Neural cell (in vitro differentiated cells): ENCODE results near the gene ADGRG6. TPM values are rescaled to one million over a fixed set of nuclear protein-coding genes. Genes with fewer than 3 reads are reported as not detected.

Source experiments
- H2AFZ ChIP-seq: fragments of 200-600, 300-800 bp; sonication (generic), shearing (Covaris generic); 2 replicates; pipeline ENCODE4 v1.6.0; 2014; ENCODE audit warnings: low read depth, mild to moderate bottlenecking, antibody characterized with exemption, low read length, moderate library complexity
- H3F3A ChIP-seq: fragments of 200-600 bp; shearing (Covaris generic); 2 replicates; pipeline ENCODE4 v1.6.1; 2016; ENCODE audit warnings: mild to moderate bottlenecking, moderate library complexity, mixed read lengths, antibody characterized with exemption, low read length; ENCODE audit not compliant: insufficient read depth, poor library complexity, severe bottlenecking
- H3K27ac ChIP-seq: fragments of 200-600, 300-800 bp; sonication (generic), shearing (Covaris generic); 2 replicates; pipeline ENCODE4 v1.5.1; 2014; ENCODE audit warnings: mild to moderate bottlenecking, low read length, moderate library complexity
- H3K27me3 ChIP-seq: fragments of 300-800, 200-600 bp; sonication (generic), shearing (Covaris generic); 2 replicates; pipeline ENCODE4 v1.6.0; 2014; ENCODE audit warnings: mild to moderate bottlenecking, low read depth, low read length, moderate library complexity; ENCODE audit not compliant: insufficient read depth
- H3K36me3 ChIP-seq: fragments of 300-800, 200-600 bp; sonication (generic), shearing (Covaris generic); 2 replicates; pipeline ENCODE4 v1.5.1; 2014; ENCODE audit warnings: mild to moderate bottlenecking, antibody characterized with exemption, low read length, moderate library complexity; ENCODE audit not compliant: insufficient read depth
- H3K4me2 ChIP-seq: fragments of 300-800, 200-600 bp; sonication (generic), shearing (Covaris generic); 2 replicates; pipeline ENCODE4 v1.6.0; 2014; ENCODE audit warnings: mild to moderate bottlenecking, low read length
- H3K4me3 ChIP-seq: fragments of 300-800, 200-600 bp; sonication (generic), shearing (Covaris generic); 2 replicates; pipeline ENCODE4 v1.5.1; 2014; ENCODE audit warnings: mild to moderate bottlenecking, low read length, moderate library complexity
- H3K79me2 ChIP-seq: fragments of 200-600 bp; shearing (Covaris generic); replicated peaks from 2 replicates; pipeline ENCODE4 v1.6.0; 2014; ENCODE audit warnings: mild to moderate bottlenecking, low read length, moderate library complexity; ENCODE audit not compliant: insufficient read depth
- H3K9ac ChIP-seq: fragments of 300-800, 200-600 bp; sonication (generic), shearing (Covaris generic); 2 replicates; pipeline ENCODE4 v1.6.1; 2016; ENCODE audit warnings: mild to moderate bottlenecking, low read length, mixed read lengths
- H3K9me2 ChIP-seq: fragments of 200-600 bp; shearing (Covaris generic); 2 replicates; pipeline ENCODE4 v1.6.1; 2016; ENCODE audit warnings: mild to moderate bottlenecking, low read length, mixed read lengths; ENCODE audit not compliant: insufficient read depth
- H3K9me3 ChIP-seq: fragments of 200-600, 300-800 bp; sonication (generic), shearing (Covaris generic); 2 replicates; pipeline ENCODE4 v1.6.1; 2016; ENCODE audit warnings: mild to moderate bottlenecking, mixed run types, low read length, moderate library complexity, mixed read lengths
- H4K20me1 ChIP-seq: fragments of 200-600 bp; shearing (Covaris generic); 2 replicates; pipeline ENCODE4 v1.6.1; 2016; ENCODE audit warnings: mild to moderate bottlenecking, mixed run types; ENCODE audit not compliant: insufficient read depth
- CTCF ChIP-seq: fragments of 450-650 bp; IDR thresholded peaks from 2 replicates; pipeline ENCODE4 v1.5.1; 2014; ENCODE audit warnings: antibody characterized with exemption, mild to moderate bottlenecking, moderate library complexity; ENCODE audit not compliant: poor library complexity, severe bottlenecking
- EP300 ChIP-seq: fragments of 450-650 bp; conservative IDR thresholded peaks from 2 replicates; pipeline ENCODE4 v1.6.1; 2014; ENCODE audit warnings: antibody characterized with exemption, mild to moderate bottlenecking, moderate library complexity; ENCODE audit not compliant: poor library complexity, severe bottlenecking
- EZH2 ChIP-seq: fragments of 200-600, 300-800 bp; shearing (Covaris generic), sonication (generic); IDR thresholded peaks from 2 replicates; pipeline ENCODE4 v1.6.1; 2014; ENCODE audit warnings: antibody characterized with exemption, low read length, borderline replicate concordance, mild to moderate bottlenecking; ENCODE audit not compliant: insufficient read depth, poor library complexity, severe bottlenecking
- MXI1 ChIP-seq: fragments of 450-650 bp; conservative IDR thresholded peaks from 2 replicates; pipeline ENCODE4 v1.6.1; 2014; ENCODE audit warnings: antibody characterized with exemption, mild to moderate bottlenecking; ENCODE audit not compliant: poor library complexity, severe bottlenecking
- POLR2AphosphoS5 ChIP-seq: IDR thresholded peaks from 2 replicates; pipeline ENCODE4 v1.6.1; 2012
- RAD21 ChIP-seq: fragments of 450-650 bp; conservative IDR thresholded peaks from 2 replicates; pipeline ENCODE4 v1.6.1; 2014; ENCODE audit warnings: antibody characterized with exemption, mild to moderate bottlenecking, moderate library complexity
- REST ChIP-seq: IDR thresholded peaks from 2 replicates; pipeline ENCODE4 v1.6.1; 2012; ENCODE audit warnings: borderline replicate concordance
- SMC3 ChIP-seq: fragments of 450-650 bp; conservative IDR thresholded peaks from 2 replicates; pipeline ENCODE4 v1.6.1; 2014; ENCODE audit warnings: antibody characterized with exemption, mild to moderate bottlenecking, moderate library complexity; ENCODE audit not compliant: poor library complexity
- TAF1 ChIP-seq: IDR thresholded peaks from 2 replicates; pipeline ENCODE4 v1.6.1; 2012; ENCODE audit warnings: low read depth
- polyA plus RNA-seq: library from polyadenylated mRNA; depleted of rRNA; stranded (reverse); fragments of >200 nt; gene quantifications from 2 replicates; pipeline ENCODE4 v1.2.3, GENCODE V29; 2014

Gene ADGRG6
- polyA plus RNA-seq, 1 donor from 2014 or later, result 0.37 TPM

GRCh38 chr6:142325111-142325510 lies 23.3 kb downstream of the ADGRG6 start:
- Histone ChIP-seq H3K79me2 (no peaks in the 10 kb centered on the region), H3K4me3 (no peak overlapping the region), H3K9me2 (no peaks in the 10 kb centered on the region), H2AFZ (no peak overlapping the region), H3K9me3 (no peaks in the 10 kb centered on the region), H4K20me1 (no peaks in the 10 kb centered on the region), H3K27me3 (no peaks in the 10 kb centered on the region), H3K4me2 (no peak overlapping the region), H3K27ac (no peak overlapping the region), H3F3A (no peaks in the 10 kb centered on the region), H3K9ac (no peak overlapping the region), H3K36me3 (no peaks in the 10 kb centered on the region)
- TF ChIP-seq CTCF, result no peak
- TF ChIP-seq TAF1, result no peak
- no peak for TF ChIP-seq SMC3
- no peak for TF ChIP-seq EZH2
- TF ChIP-seq MXI1, result no peak
- no peak for TF ChIP-seq EP300
- TF ChIP-seq REST, result no peak
- TF ChIP-seq POLR2AphosphoS5, result no peak
- no peak for TF ChIP-seq RAD21

- H4K20me1 ChIP-seq, result no peaks in the 10 kb centered on the region
- H3K79me2 ChIP-seq, result no peaks in the 10 kb centered on the region
- H3K4me2 ChIP-seq, result no peak overlapping the region
- no peaks in the 10 kb centered on the region for H3K9me3 ChIP-seq
- H3K27ac ChIP-seq, result no peak overlapping the region
- no peaks in the 10 kb centered on the region for H3K9me2 ChIP-seq
- H3F3A ChIP-seq, result no peaks in the 10 kb centered on the region
- H3K4me3 ChIP-seq, result no peak overlapping the region
- H2AFZ ChIP-seq, result no peak overlapping the region
- no peak for TF ChIP-seq REST
- no peak for TF ChIP-seq MXI1
- TF ChIP-seq CTCF, result no peak
- no peak for TF ChIP-seq SMC3
- no peak for TF ChIP-seq EZH2
- no peak for TF ChIP-seq RAD21
- no peak for TF ChIP-seq POLR2AphosphoS5
- no peak for TF ChIP-seq TAF1
- H3K36me3 ChIP-seq, result no peaks in the 10 kb centered on the region
- H3K9ac ChIP-seq, result no peak overlapping the region
- H3K27me3 ChIP-seq, result no peaks in the 10 kb centered on the region
Observed at GRCh38 chr6:142326540-142326939, 24.7 kb downstream of the ADGRG6 start.
